ENCODE measurements around the gene FAM89A. TPM values are rescaled to one million over a fixed set of nuclear protein-coding genes. Genes with fewer than 3 reads are reported as not detected.
A peak's percentile ranks its signal among the peaks of the same experiment; 100 is the strongest.

The FAM89A gene
- total and polyA plus RNA-seq, 9 of the 15 experiments (the other 6 are each of a cell fraction or from before 2014, with no cell fraction given), result 8.7 to 66.2 (median 43.3) TPM

GRCh38 chr1:231040019-231040799 lies at the start of gene FAM89A (continued):
- no peak for TF ChIP-seq NR3C1 (CRISPR knock-in tag; IDR thresholded peaks at IDR 0.05)
- no peak for TF ChIP-seq ARHGAP35 (IDR thresholded peaks at IDR 0.05; ENCODE audit: partially characterized antibody)
- no peak for TF ChIP-seq ZFP36 (IDR thresholded peaks at IDR 0.05; ENCODE audit: low read depth, low read length, partially characterized antibody)
- TF ChIP-seq TBP (optimal IDR thresholded peaks at IDR 0.05; ENCODE audit: low read depth, low read length), result peak; percentile 32
- no peak for TF ChIP-seq ARID2 (IDR thresholded peaks at IDR 0.05)
- no peak for TF ChIP-seq TCF7 (IDR thresholded peaks at IDR 0.05; ENCODE audit: borderline replicate concordance)
- no peak for TF ChIP-seq CBFA2T3 (IDR thresholded peaks at IDR 0.05)
- TF ChIP-seq BRCA1 (IDR thresholded peaks at IDR 0.05), result no peak
- TF ChIP-seq BRCA1 (CRISPR knock-in tag; IDR thresholded peaks at IDR 0.05), result no peak
- TF ChIP-seq ZBTB49 (CRISPR knock-in tag; IDR thresholded peaks at IDR 0.05; ENCODE audit: borderline replicate concordance), result no peak
- no peak for TF ChIP-seq HDAC6 (IDR thresholded peaks at IDR 0.05; ENCODE audit: low read depth, low read length)
- TF ChIP-seq ZNF175 (CRISPR knock-in tag; IDR thresholded peaks at IDR 0.05; ENCODE audit: low read depth), result no peak
- TF ChIP-seq ZNF280A (IDR thresholded peaks at IDR 0.05; ENCODE audit: low read depth, partially characterized antibody), result no peak
- TF ChIP-seq ZNF436 (CRISPR knock-in tag; IDR thresholded peaks at IDR 0.05), result no peak
- no peak for TF ChIP-seq ZNF232 (CRISPR knock-in tag; IDR thresholded peaks at IDR 0.05)
- TF ChIP-seq ZBTB26 (CRISPR knock-in tag; IDR thresholded peaks at IDR 0.05), result 0 out of 2 replicates have a peak, but pooled peaks have one; percentile 28
- TF ChIP-seq DPF2 (IDR thresholded peaks at IDR 0.05), result peak; percentile 57; the same call in 1 of the 2 replicates
- TF ChIP-seq ZNF511 (CRISPR knock-in tag; IDR thresholded peaks at IDR 0.05), result 0 out of 2 replicates have a peak, but pooled peaks have one; percentile 27
- TF ChIP-seq GABPA (tag; conservative IDR thresholded peaks at IDR 0.05; ENCODE audit: low read depth), result no peak; the same call in 1 of the 2 replicates
- no peak for TF ChIP-seq TCF7L2 (IDR thresholded peaks at IDR 0.05; ENCODE audit: low read depth, low read length)
- no peak for TF ChIP-seq HNRNPH1 (optimal IDR thresholded peaks at IDR 0.05; ENCODE audit: low read depth, low read length)
- TF ChIP-seq ZBTB9 (CRISPR knock-in tag; IDR thresholded peaks at IDR 0.05), result no peak; the same call in 1 of the 2 replicates

Data from K562 (cell line).